GM19193 (cell line): ENCODE results near the gene MAPK11.

Experiments
- POLR2A ChIP-seq: IDR thresholded peaks from 4 replicates; pipeline ENCODE4 v1.6.1; 2011; ENCODE audit not compliant: insufficient read depth, insufficient read length; ENCODE audit errors: extremely low read depth

MAPK11 gene

DNA sequence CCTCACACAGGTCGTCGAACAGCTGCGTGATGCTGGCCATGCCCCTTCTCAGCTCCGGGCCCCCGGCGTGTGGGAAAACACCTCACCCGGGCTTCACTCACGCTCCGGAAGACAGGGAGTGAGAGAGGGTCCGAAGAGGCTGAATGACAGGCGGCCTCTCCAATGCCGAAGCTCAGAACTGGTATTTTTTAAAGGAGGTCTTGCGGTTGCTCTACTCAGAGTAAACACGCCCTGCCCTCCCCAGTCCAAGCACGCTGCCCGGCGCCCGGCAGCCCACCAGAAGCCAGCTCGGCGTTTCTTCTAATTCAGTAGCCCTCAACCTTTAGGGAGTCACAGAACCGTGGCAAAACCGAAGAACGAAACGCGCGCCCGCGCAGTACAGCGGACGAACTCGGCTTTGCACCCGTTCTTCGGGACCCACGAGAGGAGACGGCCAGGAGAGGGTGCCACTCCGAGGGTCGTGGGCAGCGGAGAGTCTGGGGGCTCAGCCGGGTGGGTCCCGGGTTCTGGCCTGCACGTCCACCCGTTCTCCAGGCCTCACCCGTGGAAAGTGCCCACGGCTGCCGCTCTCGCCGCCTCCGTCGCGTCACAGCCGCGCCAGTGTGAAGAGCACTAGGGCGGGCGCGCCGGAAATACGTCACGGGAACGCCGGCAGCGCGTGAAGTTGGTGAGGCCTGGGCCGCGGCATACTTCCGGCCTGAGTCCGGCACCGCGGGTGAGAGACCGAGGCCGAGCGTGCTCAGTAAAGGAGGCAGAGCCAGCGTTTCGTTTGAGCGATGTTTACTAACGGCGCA is 25.6 kb downstream of the MAPK11 start, which contains the start of gene TUBGCP6:
Gene TUBGCP6 (minus strand): TSS at position 604 of the 794 bp plus-strand sequence. CDS start 564 bp downstream, at position 40.
- TF ChIP-seq POLR2A, result peak; percentile 92

DNA sequence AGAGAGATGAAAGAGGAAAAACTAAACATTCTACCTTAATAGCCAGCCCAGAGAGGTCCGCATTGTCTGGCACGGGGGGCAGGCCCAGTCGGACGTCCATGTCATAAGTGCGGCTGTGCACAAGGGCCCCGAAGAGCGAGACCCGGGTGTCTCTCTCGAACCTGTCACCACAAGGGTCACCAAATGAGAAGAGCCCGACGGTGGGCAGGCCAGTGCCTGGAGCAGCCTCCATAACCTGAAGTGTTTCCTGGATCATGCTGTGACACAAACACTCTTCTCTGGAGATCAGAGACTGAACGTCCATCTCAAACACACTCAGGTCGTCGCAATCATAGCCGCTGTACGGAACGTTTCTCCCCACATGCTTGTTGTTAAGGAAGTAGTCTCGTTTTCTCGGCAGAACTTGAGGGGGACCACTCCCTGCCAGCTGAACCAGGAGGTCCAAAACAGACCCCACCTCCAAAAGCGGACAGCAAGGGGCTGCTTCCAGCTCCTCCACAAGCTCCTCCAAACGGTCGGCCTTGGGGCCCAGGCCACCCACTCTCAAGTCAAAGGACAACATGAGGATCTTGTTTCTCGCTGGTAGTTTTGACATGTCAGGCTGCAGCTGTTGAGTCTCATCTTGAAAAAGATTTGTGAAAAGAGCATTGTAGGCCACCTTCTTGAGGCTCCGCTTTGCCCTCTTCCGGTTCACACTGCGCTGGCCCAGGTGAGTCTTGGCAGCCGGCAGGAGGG is 26.3 kb downstream of the MAPK11 start:
- TF ChIP-seq POLR2A, result no peak

DNA sequence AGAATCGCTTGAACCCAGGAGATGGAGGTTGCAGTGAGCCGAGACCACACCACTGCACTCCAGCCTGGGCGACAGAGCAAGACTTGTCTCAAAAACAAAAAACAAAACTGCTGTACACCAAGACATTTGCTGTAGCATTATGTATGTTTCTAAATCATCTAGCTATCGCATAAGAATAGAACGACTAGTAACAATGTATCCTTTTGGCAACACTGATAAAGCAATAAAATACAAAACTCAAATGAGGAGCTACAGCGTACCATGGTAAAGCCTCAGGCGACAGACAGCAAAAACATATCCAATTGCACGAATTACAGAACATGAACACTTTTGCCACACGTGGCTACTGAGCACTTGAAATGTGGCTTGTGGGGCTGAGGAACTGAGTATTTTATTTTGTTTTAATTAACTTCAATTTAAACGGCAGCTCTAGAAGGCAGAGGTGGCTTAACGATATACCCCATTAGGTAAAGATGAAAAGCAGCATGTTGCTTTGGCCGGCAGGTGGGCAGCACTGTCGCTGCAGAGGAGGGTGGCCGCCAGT is 27.7 kb downstream of the MAPK11 start:
- TF ChIP-seq POLR2A, result no peak

DNA sequence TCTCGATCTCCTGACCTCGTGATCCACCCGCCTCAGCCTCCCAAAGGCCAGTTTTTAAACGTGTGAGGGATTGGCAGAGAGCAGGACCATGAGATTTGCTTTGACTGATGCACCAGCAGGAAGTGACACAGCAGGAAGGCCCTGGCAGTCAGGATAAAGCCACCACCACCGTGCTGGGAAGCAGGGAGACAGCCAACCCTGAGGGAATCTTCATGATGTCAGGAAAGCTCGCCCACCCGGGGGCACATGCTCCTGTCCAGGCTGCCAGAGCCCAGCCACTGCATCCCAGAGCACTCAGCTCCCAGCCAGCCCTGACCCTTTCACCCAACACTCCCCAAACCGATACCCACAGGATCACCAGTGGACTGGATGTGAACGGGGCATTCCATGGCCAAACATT is 31.4 kb downstream of the MAPK11 start:
- TF ChIP-seq POLR2A, result no peak

DNA sequence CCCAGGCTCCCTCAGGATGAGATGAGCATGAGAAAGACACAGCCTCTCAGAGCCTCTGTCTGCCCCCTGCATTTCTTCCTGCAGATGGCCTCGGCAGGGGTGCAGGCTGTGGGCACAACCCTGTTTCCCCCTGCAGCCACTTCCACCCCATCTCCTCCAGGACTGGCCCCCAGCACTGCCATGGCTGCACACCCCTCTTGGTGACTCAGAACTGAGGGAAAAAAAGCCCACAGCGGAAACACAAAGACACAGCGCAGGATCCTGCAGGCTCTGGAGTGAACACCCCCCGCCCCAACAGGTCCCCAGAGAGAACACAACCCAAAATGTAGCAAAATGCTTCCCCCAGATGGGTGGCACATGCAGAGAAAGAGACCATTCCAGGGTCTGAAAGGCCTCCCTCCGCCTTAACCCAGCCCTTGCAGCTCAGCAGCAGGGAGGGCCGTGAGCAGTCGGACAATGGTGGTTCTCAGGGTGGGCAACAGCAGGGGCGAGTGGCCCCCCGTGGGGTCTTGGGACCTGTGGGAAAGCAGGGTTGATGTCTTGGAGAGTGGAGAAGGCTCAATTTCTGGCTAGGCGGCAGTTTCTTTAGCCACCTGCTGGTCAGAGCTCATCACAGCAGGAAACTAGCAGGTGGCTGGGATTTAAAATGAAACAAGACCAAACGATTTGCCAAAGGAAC is 33.3 kb downstream of the MAPK11 start:
- TF ChIP-seq POLR2A, result no peak

DNA sequence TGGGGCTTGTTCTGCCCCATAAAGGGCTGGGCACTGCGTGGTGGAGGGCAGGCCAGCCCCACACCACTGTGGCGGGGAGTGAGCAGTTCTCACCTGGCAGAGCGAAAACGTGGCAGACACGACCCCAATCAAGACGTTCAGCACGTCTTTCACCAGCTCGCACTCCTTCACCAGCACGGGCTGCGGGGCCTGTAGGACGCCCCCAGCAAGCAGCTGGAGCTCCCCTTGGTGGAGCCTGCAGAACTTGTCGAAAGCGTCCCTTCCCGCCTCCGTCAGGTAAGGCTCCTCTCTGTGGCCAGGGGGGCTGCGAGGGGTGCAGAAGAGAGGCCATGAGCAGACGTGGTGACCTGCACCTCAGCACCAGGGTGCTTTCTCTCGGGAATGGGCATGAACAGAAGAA is 37.0 kb downstream of the MAPK11 start:
- no peak for TF ChIP-seq POLR2A

DNA sequence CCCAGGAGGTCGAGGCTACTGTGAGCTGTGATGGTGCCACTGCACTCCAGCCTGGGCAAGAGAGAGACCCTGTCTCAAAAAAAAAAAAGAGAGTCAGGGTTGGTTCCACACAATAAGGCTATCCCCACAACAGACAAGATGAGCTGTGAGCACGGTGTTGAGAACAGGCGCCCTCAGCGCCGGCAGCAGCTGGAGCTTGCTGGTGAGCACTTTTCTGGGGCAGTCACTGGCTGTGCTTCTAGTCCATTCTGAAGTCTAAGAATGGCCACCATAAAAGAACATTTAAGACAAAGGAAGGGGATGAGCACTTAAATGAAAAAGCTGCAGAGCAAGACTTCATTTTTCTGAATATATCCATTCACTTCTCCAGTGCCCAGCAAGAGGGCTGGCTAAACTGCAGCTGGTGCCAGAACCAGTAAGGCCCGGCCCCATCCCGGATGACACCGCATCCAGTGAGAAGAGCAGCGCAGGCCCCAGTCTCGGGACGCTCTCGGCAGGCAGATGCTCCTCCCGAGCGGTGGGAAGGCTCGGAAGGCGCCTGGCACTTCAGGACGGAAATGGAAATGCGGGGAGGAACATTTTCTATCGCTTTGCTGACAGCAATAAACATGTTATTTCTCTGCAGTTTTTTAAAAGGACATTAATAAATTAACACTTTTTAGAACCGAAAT is 37.6 kb downstream of the MAPK11 start:
- TF ChIP-seq POLR2A, result no peak

DNA sequence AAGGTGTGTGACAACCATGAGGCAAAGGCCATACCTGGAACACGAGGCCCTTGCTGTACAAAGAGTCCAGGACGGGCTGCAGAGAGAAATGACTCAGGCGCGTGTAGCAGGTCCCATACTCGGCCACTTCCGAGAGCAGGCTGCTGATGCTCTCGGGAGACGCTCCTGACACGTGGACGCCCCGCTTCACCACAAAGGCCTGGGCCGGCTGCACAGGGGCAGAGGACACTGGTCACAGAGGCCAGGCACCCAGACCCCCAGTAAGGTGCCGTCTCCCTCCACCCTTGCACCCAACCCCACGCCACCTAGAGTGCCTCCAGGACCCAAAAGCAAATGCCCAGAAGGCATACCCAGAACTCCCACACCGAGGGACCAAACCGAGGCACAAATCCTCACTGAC is 40.8 kb downstream of the MAPK11 start:
- TF ChIP-seq POLR2A, result no peak

DNA sequence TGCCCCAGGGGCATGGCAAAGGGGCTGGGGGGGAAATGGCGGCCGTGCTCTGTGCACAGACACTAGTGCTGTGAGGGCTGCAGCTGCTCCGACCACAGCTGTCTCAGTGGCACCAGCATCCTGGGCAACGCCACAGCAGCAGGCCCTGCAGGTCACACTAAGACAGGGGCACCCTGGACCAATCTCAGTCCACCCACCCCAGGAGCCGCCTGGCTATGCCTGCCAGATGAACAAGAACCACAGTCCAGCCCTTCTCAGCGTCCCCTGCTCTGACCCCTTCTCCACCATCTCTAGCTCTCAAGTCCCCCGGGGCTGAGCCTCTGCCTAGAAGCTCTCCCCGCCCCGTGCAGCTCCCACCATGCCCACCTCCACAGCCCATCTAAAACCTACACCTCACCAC is 41.8 kb downstream of the MAPK11 start:
- TF ChIP-seq POLR2A, result no peak

DNA sequence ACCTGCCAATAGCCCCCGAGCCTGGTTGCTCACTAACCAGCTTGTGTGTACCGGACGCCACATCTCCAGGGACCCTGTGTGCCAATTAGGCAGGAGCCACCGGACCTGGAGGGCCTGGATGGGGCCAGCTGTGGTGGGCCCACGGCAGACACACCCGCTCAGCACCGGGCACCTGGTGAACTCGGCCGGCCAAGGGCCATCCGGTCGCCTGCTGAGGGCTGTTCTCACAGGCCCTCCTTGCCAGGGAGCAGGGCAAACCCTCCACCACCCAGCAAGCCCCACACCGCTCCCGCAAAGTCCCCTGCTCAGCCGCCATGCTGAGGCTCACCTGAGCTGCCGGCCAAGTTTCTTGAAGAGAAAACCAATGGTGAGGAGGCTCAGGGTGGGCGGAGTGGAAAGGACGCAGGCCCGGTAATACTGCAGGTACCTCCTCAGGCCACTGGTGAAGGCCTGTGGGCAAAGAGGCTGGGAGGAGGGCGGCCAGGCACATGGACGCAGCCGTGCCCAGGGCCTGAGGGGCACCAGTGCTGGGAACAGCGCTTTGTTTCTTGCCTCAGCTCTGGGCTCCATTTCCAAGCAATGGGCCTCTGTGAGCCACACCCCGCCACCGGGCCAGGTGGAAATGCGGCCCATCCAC is 42.5 kb downstream of the MAPK11 start:
- no peak for TF ChIP-seq POLR2A

DNA sequence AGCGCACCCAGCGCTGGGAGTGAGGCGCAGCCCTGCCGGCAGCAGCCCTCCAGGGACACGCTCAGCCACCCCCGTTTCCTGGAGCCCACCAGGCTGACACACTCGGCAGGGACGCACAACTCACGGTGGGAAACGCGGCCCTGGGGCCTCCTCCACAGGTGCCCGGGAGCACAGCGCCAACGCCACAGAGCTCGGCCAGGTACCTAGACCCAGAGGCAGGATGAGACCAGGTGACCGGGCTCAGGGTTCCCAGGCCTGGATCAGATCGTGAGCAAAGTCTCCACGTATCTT is 43.4 kb downstream of the MAPK11 start:
- TF ChIP-seq POLR2A, result no peak

DNA sequence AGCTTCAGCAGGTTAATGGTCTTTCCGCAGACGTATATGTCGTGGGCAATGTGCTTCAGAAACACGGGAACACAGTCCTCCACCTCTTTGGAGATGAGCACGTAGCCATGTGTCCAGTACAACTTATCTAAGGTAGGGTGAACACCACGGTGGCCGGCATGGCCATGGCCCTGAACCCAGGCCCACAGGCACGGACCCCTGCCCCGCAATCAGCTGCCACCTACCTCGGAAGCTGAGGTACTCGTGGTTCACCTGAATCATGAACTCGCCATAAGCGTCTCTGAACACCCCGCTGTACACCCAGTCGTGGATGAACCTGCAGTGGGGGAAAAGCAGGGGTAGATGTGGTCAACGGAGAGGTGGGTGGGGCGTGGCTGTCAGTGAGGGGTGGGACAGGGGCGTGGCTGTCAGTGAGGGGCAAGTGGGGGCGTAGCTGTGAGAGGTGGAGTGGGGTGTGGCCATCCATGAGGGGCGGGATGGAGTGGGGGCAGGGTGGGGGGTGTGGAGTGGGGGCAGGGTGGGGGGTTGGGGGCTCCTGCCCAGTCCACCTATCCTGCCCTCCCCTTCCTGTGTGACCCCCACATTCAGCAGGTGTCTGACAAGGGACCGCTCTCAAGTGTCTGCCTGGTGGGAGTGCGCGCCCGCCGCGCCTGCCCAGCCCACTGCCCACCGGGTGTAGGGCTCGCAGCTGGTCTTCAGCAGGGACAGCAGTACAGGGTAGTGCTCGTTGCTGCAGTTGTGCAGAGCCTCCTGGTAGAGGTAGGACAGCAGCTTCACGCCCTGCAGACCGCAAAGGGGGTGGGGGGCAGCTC is 43.9 kb downstream of the MAPK11 start:
- TF ChIP-seq POLR2A, result no peak

DNA sequence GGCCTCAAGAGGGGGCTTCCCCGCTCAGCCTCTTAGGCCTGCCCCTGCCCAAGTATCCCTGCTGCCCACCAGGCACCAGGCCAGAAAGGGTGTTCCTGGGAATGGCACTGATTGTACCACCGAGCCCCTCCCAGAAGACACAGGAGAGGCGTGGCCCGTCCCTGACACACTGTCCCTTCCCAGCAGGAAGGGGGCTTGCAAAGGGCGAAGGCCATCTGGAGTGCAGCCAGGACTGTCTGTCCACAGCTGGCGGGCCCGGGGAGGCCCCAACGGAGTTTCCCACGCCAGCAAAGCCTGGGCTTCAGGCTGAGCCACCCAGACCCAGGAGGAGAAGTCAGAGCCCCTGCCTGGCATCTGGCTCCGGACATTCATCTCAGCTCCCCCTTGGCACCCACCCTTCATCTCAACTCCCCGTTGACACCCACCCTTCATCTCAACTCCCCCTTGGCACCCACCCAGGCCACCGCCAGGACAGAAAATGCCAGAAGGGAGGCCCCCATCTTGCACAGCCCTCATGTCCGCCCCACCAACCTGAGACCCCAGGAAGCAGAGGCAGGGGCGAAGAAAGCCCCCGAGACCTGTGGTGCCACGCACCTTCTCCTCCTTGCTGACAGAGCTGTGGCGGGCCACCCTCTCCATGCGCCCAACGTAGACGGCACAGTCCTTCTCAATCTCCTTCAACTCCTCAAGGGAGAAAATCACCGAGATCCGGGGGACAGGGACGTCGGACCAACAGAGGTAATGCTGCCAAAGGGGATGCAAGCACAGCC is 44.8 kb downstream of the MAPK11 start:
- TF ChIP-seq POLR2A, result no peak
